ENCODE results near the gene DIP2A.

DIP2A gene

DNA sequence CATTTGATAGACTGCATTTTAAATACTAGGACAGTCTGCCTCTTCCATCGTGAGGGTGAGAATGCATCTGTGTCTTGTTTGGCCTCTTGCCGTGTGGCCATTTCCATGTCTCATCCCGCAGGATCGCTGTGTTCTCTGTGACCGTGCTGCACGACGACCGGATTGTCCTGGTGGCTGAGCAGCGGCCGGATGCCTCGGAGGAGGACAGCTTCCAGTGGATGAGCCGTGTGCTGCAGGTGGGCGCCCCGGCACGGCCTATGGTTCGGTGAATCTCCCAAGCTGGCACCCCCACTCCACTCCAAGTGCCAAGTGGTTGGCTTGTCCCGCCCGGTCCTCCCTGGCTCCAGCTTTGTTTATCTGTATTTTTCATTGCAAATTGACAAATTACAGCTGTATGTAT is 91.0 kb downstream of the DIP2A start:
- Histone ChIP-seq H3K79me2 (ENCODE audit: low read length) (no peaks in the 10 kb centered on the region), H3K9ac (ENCODE audit: low read length) (no peak overlapping the region), H3K27me3 (ENCODE audit: low read depth, low read length) (no peaks in the 10 kb centered on the region), H3K4me2 (ENCODE audit: low read length) (no peak overlapping the region), H3K9me3 (ENCODE audit: insufficient read depth, low read length) (no peaks in the 10 kb centered on the region), H3K36me3 (replicated peaks; ENCODE audit: low read depth, low read length) (peaks cover 10% of the 10 kb centered on the region), H3K4me3 (ENCODE audit: low read length) (no peak overlapping the region), H4K20me1 (ENCODE audit: insufficient read depth, low read length) (no peaks in the 10 kb centered on the region), H3K4me1 (ENCODE audit: low read length) (no peaks in the 10 kb centered on the region), H2AFZ (ENCODE audit: low read depth, low read length) (no peak overlapping the region), H3K27ac (ENCODE audit: low read length) (no peak overlapping the region)
- TF ChIP-seq, protein P1, sequence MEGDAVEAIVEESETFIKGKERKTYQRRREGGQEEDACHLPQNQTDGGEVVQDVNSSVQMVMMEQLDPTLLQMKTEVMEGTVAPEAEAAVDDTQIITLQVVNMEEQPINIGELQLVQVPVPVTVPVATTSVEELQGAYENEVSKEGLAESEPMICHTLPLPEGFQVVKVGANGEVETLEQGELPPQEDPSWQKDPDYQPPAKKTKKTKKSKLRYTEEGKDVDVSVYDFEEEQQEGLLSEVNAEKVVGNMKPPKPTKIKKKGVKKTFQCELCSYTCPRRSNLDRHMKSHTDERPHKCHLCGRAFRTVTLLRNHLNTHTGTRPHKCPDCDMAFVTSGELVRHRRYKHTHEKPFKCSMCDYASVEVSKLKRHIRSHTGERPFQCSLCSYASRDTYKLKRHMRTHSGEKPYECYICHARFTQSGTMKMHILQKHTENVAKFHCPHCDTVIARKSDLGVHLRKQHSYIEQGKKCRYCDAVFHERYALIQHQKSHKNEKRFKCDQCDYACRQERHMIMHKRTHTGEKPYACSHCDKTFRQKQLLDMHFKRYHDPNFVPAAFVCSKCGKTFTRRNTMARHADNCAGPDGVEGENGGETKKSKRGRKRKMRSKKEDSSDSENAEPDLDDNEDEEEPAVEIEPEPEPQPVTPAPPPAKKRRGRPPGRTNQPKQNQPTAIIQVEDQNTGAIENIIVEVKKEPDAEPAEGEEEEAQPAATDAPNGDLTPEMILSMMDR (IDR thresholded peaks at IDR 0.05; ENCODE audit: low read depth, low read length), result no peak
- TF ChIP-seq EZH2phosphoT487 (IDR thresholded peaks at IDR 0.05; ENCODE audit: low read depth), result no peak

DNA sequence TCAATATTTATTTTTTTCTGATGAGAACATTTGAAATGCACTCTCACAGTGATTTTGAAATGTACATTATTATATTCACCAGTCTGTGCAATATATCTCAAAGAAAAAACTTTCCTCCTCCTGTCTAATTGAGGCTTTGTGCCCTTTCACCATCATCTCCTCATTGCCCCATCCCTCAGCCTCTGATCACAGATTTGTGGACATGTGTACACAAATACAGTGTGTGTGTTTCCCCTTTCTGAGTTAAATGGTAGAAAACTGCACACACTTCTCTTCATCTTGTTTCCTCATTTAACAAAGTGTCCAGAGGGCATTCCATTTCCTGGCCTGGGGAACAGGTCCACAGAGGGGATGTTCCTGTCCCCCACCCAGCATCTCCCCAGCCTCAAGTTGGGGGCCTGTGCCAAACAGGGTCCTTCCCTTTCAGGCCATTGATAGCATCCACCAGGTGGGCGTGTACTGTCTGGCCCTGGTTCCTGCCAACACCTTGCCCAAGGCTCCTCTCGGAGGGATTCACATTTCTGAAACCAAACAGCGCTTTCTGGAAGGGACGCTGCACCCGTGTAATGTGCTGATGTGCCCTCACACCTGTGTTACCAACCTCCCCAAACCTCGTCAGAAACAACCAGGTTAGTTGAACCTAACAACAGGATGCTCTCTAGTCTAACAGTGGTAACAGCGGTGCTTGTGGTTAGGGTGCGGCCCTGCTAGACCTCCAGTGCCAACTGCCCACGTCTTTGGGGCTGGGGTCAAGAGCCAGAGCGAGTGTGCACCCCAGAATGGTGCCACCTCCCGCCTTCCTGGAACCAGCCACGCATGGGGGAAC is 91.6 kb downstream of the DIP2A start:
- TF ChIP-seq, protein P1 (IDR thresholded peaks at IDR 0.05; ENCODE audit: low read depth, low read length), result no peak
- TF ChIP-seq EZH2phosphoT487 (IDR thresholded peaks at IDR 0.05; ENCODE audit: low read depth), result no peak
- no peak overlapping the region for H3K4me2 ChIP-seq (ENCODE audit: low read length)

DNA sequence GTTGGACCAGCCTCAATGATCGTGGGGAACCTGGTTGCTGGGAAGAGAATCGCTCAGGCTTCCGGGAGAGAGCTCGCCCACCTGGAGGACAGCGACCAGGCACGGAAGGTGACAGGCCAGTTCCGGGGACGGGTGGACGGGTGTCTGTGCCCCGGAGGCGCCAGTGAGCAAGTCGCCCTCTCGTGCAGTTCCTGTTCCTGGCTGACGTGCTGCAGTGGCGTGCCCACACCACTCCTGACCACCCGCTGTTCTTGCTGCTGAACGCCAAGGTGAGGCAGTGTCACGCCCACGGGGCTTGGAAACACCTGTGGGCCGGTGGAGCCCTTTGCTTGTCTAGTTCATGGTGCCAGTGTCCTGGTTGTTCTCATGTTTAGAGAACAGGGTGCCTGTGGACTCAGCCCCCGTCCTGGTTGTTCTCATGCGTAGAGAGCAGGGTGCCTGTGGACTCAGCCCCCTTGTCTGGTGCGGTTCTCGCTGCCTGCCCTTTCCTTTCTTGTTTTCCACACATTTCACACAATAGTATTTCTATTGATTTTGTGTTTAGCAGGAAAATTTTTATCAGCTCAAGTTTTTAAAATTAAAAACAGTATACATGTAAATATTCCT is 93.0 kb downstream of the DIP2A start:
- Histone ChIP-seq H2AFZ (ENCODE audit: low read depth, low read length) (no peak overlapping the region), H3K9ac (ENCODE audit: low read length) (no peak overlapping the region), H3K9me3 (ENCODE audit: insufficient read depth, low read length) (no peaks in the 10 kb centered on the region), H3K4me1 (ENCODE audit: low read length) (no peaks in the 10 kb centered on the region), H4K20me1 (ENCODE audit: insufficient read depth, low read length) (no peaks in the 10 kb centered on the region), H3K4me3 (ENCODE audit: low read length) (no peak overlapping the region), H3K27ac (ENCODE audit: low read length) (no peak overlapping the region), H3K79me2 (ENCODE audit: low read length) (no peaks in the 10 kb centered on the region), H3K27me3 (ENCODE audit: low read depth, low read length) (no peaks in the 10 kb centered on the region), H3K36me3 (replicated peaks; ENCODE audit: low read depth, low read length) (peaks cover 10% of the 10 kb centered on the region), H3K4me2 (ENCODE audit: low read length) (no peak overlapping the region)
- no peak for TF ChIP-seq EZH2phosphoT487 (IDR thresholded peaks at IDR 0.05; ENCODE audit: low read depth)
- TF ChIP-seq, protein P1 (IDR thresholded peaks at IDR 0.05; ENCODE audit: low read depth, low read length), result no peak

More for the DNA sequence above, 91.6 kb downstream of the DIP2A start:
- Histone ChIP-seq H3K36me3 (replicated peaks; ENCODE audit: low read depth, low read length) (peaks cover 10% of the 10 kb centered on the region), H3K27me3 (ENCODE audit: low read depth, low read length) (no peaks in the 10 kb centered on the region), H3K4me3 (ENCODE audit: low read length) (no peak overlapping the region), H2AFZ (ENCODE audit: low read depth, low read length) (no peak overlapping the region), H3K9me3 (ENCODE audit: insufficient read depth, low read length) (no peaks in the 10 kb centered on the region), H4K20me1 (ENCODE audit: insufficient read depth, low read length) (no peaks in the 10 kb centered on the region), H3K79me2 (ENCODE audit: low read length) (no peaks in the 10 kb centered on the region), H3K27ac (ENCODE audit: low read length) (no peak overlapping the region), H3K9ac (ENCODE audit: low read length) (no peak overlapping the region), H3K4me1 (ENCODE audit: low read length) (no peaks in the 10 kb centered on the region)

DNA sequence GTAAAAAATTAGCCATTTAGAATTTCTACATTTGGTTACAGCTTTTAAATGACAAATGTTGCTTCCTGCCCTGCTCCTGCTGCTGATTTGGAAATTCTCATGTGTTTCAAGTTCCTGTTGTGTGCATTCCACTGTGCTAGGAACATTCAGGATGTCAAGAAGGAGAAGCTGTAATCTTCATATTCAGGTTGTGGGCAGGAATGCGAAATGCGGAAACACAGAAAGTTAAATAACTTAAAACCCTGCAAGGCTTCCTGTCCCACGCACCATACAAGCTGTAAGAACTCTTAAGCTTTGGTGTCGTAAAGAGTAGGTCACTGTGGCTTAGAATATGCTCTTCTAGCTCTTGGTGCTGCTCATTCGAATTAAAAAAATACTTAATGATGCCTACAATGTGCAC is 93.6 kb downstream of the DIP2A start:
- no peak overlapping the region for H3K27ac ChIP-seq (ENCODE audit: low read length)
- H3K4me3 ChIP-seq (ENCODE audit: low read length), result no peak overlapping the region
- no peaks in the 10 kb centered on the region for H4K20me1 ChIP-seq (ENCODE audit: insufficient read depth, low read length)
- no peak overlapping the region for H3K4me2 ChIP-seq (ENCODE audit: low read length)
- H3K79me2 ChIP-seq (ENCODE audit: low read length), result no peaks in the 10 kb centered on the region
- no peaks in the 10 kb centered on the region for H3K4me1 ChIP-seq (ENCODE audit: low read length)
- H2AFZ ChIP-seq (ENCODE audit: low read depth, low read length), result no peak overlapping the region
- H3K27me3 ChIP-seq (ENCODE audit: low read depth, low read length), result no peaks in the 10 kb centered on the region
- H3K9ac ChIP-seq (ENCODE audit: low read length), result no peak overlapping the region
- H3K9me3 ChIP-seq (ENCODE audit: insufficient read depth, low read length), result no peaks in the 10 kb centered on the region
- H3K36me3 ChIP-seq (replicated peaks; ENCODE audit: low read depth, low read length), result peaks cover 10% of the 10 kb centered on the region
- no peak for TF ChIP-seq EZH2phosphoT487 (IDR thresholded peaks at IDR 0.05; ENCODE audit: low read depth)
- TF ChIP-seq, protein P1 (IDR thresholded peaks at IDR 0.05; ENCODE audit: low read depth, low read length), result no peak

Measured in OCI-LY3 (cell line).